GM15510 (cell line): ENCODE results near the gene CPT1A.

Experiments used
- POLR2A ChIP-seq: IDR thresholded peaks from 3 replicates; pipeline ENCODE4 v1.6.1; 2011; ENCODE audit warnings: borderline replicate concordance; ENCODE audit not compliant: insufficient read length; ENCODE audit errors: extremely low read depth

Gene CPT1A

GRCh38 chr11:68841718-68842426 is at the start of gene CPT1A:
Gene CPT1A (minus strand): TSS chr11:68841916. CDS start chr11:68815474, 26,442 bp downstream.
- no peak for TF ChIP-seq POLR2A

- no peak for TF ChIP-seq POLR2A
Measured at GRCh38 chr11:68890490-68891231, 48.9 kb upstream of the CPT1A start.

DNA sequence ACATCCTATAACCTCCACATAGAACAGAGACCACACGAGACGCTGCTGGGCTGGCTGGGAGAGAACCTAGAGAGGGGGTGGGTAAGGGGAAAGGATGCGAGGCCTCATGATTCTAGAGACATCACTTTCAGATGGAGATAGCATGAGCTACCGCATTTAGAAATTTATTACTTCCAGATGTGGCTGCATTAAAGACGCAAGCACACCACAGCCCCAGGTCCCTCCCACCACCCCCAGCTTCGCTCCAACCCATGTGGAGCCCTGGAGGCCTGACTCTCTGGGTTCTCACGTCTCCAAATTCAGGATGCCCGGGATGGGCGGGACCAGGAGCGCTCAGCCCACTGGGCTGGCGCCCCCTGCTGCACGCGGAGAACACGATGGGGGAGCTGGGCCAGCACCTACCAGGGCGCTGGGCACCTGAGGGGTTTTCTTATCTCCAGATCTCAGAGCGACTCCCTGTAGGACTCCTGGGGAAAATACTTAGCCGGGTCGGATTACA is 48.3 kb upstream of the CPT1A start:
- no peak for TF ChIP-seq POLR2A

DNA sequence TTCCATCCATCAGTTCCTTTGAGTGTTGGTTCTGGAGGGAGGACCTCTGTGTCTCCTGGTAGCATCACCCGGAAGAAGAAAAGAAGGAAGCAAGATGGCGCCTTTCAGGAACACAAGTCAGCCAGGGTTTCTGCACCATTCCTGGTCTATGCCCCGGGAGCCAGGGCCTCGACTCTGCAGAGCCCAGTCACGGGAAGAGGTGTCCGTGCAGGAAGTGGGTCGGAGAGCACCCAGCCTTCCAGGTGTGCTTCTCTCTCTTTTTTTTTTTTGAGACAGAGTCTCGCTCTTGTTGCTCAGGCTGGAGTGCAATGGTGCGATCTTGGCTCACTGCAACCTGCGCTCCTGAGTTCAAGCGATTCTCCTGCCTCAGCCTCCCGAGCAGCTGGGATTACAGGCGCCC is 40.7 kb upstream of the CPT1A start:
- no peak for TF ChIP-seq POLR2A

GRCh38 chr11:68881320-68881719 is 39.6 kb upstream of the CPT1A start:
- TF ChIP-seq POLR2A = no peak

- no peak for TF ChIP-seq POLR2A
Measured at GRCh38 chr11:68880851-68881250, 39.1 kb upstream of the CPT1A start.

DNA sequence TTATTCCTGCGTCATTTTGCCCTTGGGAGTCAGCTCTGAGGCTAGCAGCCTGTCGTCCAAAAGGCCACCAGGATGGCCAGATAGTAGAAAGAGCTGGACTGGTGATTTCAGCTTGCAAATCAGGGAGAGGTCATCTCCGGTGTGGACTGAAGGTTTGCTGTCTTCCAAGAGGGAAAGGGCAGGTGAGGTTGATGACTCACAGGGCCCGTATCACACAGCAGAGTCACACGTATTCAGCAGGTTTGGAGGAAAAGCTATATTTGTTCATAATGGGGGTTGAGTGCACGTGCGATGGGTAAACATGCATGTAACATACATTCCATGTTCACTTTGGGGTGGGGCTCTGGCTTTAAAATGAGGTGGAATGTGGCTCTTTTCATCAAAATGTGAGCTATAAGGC is 36.3 kb upstream of the CPT1A start:
- no peak for TF ChIP-seq POLR2A

DNA sequence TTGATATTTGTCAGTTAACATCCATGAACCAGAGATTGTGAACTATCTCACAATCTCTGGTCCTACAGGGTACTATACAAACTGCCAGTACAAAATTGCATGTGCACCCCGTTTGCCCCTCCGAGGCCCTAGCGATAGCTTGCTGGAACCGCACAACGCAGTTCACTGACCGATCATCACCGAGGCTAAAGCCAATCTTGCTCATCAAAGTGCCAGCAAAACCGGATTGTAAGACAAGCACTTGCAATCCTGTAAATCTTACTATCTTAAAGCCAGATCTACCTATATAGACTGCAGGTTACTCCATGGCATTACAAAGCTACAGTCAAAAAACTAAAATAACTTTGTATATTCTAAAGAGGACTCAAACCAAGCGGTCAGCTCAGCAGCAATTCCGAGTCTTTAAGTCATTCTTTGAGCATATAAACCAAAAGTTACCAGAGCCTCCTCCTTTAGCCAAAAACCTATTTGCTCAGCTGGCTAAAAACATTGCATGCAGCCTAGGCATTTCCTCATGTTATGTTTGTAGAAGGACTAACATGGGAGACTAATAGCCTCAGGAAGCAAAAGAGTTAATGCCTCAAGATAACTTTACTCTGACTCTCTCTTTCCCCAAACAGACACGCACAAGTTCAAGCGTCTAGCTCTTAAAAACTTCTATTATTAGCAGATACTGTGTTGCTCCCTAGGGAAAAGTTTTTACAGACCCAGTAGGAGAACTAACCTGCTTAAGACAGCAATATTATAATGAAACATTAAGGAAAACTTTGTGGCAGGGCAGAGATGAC is 30.7 kb upstream of the CPT1A start:
- no peak for TF ChIP-seq POLR2A

GRCh38 chr11:68870470-68870869 is 28.8 kb upstream of the CPT1A start:
- no peak for TF ChIP-seq POLR2A

DNA sequence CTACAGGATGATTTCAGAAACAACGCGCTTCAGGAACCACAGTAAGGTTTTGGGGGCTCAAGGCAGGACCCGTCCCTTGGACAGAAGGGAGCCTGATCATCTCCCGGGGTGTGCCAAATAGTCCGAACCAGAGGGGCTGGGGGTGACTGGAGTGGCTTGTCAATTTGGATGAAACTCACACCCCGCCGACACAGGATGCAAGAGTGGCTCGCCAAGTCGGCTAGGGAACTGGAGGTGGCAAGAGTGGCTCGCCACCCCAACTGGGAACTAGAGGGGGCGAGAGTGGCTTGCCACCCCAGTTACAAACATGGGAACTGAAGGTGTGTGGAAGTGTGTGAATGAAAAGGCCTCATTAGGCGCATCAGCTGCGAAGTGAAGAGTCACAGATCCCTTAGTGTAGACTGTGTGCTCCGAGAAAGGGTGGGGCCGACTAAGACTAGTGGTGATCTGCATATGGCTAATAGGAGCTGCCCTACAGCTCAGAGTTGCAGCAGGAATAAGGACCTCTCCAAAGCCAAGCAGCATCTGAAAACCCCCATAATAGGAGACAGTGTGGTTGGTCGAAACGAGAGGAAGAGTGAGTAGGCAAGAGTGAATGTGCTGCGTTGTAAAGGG is 26.6 kb upstream of the CPT1A start:
- no peak for TF ChIP-seq POLR2A

GRCh38 chr11:68867066-68867465 is 25.4 kb upstream of the CPT1A start:
- TF ChIP-seq POLR2A = no peak

- no peak for TF ChIP-seq POLR2A
Measured at GRCh38 chr11:68865241-68865640, 23.5 kb upstream of the CPT1A start.

DNA sequence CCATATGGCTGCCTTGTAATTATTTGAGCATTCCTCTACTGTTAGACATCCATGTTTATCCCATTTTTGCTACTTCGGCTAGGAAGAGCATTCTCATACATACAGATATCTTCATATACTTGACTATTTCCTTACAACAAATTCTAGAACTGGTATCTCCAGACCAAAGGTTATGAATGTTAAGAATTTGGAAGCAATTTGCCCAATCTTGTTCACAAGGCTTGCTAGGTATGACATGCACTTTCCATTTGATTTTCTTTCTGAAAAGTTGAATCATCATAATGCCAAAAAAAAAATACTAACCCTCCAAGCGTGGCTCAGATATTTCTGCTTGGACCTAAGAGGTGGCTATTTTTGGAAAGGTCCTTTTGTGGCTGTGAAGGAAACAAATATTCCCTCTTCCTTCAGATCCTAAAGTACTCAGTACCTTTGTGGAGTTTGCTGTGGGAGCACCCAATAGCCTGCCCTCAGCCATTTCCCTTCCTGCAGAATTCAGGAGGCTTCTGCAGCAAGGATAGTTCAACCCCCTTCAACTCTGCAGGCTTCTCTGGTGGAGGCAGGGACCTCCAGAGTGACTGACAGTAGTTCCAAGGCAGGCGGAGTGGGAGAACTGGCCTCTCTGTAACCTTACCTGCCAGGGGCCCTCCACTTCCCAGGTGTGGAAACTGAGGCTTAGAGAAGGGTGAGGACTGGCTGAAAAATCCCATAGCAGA is 22.0 kb upstream of the CPT1A start:
- TF ChIP-seq POLR2A = no peak

- TF ChIP-seq POLR2A = no peak
Measured at GRCh38 chr11:68862421-68862820, 20.7 kb upstream of the CPT1A start.
